Measurements from ENCODE around the gene TIAM2.

The TIAM2 gene

DNA sequence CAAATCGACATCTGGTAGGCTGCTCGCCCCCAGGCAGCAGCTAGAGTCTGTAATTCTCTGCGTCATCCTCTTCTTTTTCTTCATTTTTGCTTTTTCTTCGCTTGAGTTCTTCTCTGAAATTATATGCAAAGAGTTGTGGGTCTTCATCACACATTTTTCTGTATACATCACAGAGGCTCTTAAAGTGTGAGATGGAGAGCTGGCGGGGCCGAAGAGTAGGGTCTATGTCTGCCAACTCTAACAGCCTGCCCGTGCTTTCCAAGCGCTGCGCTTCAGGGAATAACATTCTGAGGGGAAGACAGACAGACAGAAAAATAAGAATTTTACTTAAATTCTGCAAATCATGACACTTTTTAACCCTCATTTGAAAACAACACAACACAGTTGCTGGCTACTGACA lies 262.7 kb downstream of the TIAM2 start:
- H3K9me3 ChIP-seq (ENCODE audit: insufficient read depth, low read length, severe bottlenecking) = no peaks in the 10 kb centered on the region
- DNase-seq (no peak), ATAC-seq (ENCODE audit: insufficient read depth, low read depth) (no peak)
- no peak overlapping the region for H3K4me2 ChIP-seq (ENCODE audit: insufficient read depth, low read length)
- no peaks in the 10 kb centered on the region for H3K4me1 ChIP-seq (ENCODE audit: insufficient read depth, low read length)
- H3K27ac ChIP-seq (ENCODE audit: low read length) = no peak overlapping the region
- H3K9ac ChIP-seq (ENCODE audit: low read depth, low read length) = no peak overlapping the region
- TF ChIP-seq, protein P1, sequence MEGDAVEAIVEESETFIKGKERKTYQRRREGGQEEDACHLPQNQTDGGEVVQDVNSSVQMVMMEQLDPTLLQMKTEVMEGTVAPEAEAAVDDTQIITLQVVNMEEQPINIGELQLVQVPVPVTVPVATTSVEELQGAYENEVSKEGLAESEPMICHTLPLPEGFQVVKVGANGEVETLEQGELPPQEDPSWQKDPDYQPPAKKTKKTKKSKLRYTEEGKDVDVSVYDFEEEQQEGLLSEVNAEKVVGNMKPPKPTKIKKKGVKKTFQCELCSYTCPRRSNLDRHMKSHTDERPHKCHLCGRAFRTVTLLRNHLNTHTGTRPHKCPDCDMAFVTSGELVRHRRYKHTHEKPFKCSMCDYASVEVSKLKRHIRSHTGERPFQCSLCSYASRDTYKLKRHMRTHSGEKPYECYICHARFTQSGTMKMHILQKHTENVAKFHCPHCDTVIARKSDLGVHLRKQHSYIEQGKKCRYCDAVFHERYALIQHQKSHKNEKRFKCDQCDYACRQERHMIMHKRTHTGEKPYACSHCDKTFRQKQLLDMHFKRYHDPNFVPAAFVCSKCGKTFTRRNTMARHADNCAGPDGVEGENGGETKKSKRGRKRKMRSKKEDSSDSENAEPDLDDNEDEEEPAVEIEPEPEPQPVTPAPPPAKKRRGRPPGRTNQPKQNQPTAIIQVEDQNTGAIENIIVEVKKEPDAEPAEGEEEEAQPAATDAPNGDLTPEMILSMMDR (IDR thresholded peaks at IDR 0.05; ENCODE audit: borderline replicate concordance, extremely low read depth, low read length, poor library complexity, severe bottlenecking) = no peak
- no peak for TF ChIP-seq EZH2 (IDR thresholded peaks at IDR 0.05; ENCODE audit: borderline replicate concordance, low read depth, low read length, severe bottlenecking)
- H3K36me3 ChIP-seq (ENCODE audit: insufficient read depth, low read length) = peaks cover 67% of the 10 kb centered on the region
- H3K27me3 ChIP-seq (ENCODE audit: insufficient read depth, low read length, poor library complexity) = no peaks in the 10 kb centered on the region
- H2AFZ ChIP-seq (ENCODE audit: low read depth, low read length) = no peak overlapping the region
- H4K20me1 ChIP-seq (ENCODE audit: insufficient read depth, low read length) = 0 out of 2 replicates have a peak, but pooled peaks cover 2% of the 10 kb centered on the region
- no peaks in the 10 kb centered on the region for H3K79me2 ChIP-seq (ENCODE audit: insufficient read depth, low read length)
- no peak overlapping the region for H3K4me3 ChIP-seq (ENCODE audit: low read depth in 1 of 2, low read length in 2 of 2)

DNA sequence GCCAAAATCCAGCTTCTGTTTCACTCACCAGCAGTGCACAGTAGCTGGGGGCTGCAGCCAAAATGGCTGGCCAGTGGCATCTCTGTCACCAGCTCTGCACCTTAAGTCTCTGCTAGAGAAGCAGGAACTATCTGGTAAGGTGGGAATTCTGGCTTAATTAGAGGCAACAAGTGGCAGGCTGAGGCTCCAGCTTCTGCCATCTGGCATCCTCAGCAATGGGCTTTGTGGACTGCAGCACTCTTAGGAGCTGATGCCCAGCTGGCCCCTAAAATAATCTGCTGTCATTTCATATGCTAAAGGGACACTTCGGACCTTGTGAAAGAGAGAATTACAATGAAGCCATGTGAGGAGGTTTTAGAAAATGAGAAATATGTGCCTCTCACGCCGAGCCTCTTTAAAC lies 264.1 kb downstream of the TIAM2 start:
- TF ChIP-seq EZH2 (IDR thresholded peaks at IDR 0.05; ENCODE audit: borderline replicate concordance, low read depth, low read length, severe bottlenecking) = no peak
- TF ChIP-seq, protein P1 (IDR thresholded peaks at IDR 0.05; ENCODE audit: borderline replicate concordance, extremely low read depth, low read length, poor library complexity, severe bottlenecking) = no peak
- Histone ChIP-seq H3K4me2 (ENCODE audit: insufficient read depth, low read length) (no peak overlapping the region), H3K27ac (ENCODE audit: low read length) (no peak overlapping the region), H3K4me1 (ENCODE audit: insufficient read depth, low read length) (no peaks in the 10 kb centered on the region), H3K9me3 (ENCODE audit: insufficient read depth, low read length, severe bottlenecking) (no peaks in the 10 kb centered on the region), H3K36me3 (ENCODE audit: insufficient read depth, low read length) (peaks cover 59% of the 10 kb centered on the region), H3K9ac (ENCODE audit: low read depth, low read length) (no peak overlapping the region), H4K20me1 (ENCODE audit: insufficient read depth, low read length) (0 out of 2 replicates have a peak, but pooled peaks cover 2% of the 10 kb centered on the region), H3K79me2 (ENCODE audit: insufficient read depth, low read length) (no peaks in the 10 kb centered on the region), H3K27me3 (ENCODE audit: insufficient read depth, low read length, poor library complexity) (no peaks in the 10 kb centered on the region), H3K4me3 (ENCODE audit: low read depth in 1 of 2, low read length in 2 of 2) (no peak overlapping the region), H2AFZ (ENCODE audit: low read depth, low read length) (no peak overlapping the region)
- DNase-seq (no peak), ATAC-seq (ENCODE audit: insufficient read depth, low read depth) (no peak)

DNA sequence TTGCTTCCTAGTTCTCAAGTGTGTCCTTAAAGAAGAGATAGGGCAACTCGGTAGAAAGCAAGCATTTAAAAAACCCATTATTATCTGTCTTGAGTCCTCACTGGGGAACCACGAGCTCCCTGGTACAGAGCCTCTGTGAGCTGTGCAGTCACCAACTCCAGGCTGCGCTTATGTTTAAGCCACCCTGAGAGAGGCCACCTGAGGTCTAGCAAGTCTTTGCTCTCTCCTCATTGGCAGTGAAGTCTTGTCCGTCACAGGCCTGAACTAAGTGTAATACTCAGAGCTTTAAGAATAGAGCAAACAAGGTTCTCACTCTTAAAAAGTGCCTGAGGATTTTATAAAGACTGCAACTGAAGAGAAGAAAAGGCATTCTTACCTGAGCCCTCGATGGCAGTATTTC lies 264.8 kb downstream of the TIAM2 start:
- Histone ChIP-seq H3K36me3 (ENCODE audit: insufficient read depth, low read length) (peaks cover 58% of the 10 kb centered on the region), H3K4me1 (ENCODE audit: insufficient read depth, low read length) (no peaks in the 10 kb centered on the region), H3K27me3 (ENCODE audit: insufficient read depth, low read length, poor library complexity) (no peaks in the 10 kb centered on the region), H3K9ac (ENCODE audit: low read depth, low read length) (no peak overlapping the region), H3K79me2 (ENCODE audit: insufficient read depth, low read length) (no peaks in the 10 kb centered on the region), H2AFZ (ENCODE audit: low read depth, low read length) (no peak overlapping the region), H3K9me3 (ENCODE audit: insufficient read depth, low read length, severe bottlenecking) (no peaks in the 10 kb centered on the region), H3K27ac (ENCODE audit: low read length) (no peak overlapping the region), H3K4me3 (ENCODE audit: low read depth in 1 of 2, low read length in 2 of 2) (no peak overlapping the region), H4K20me1 (ENCODE audit: insufficient read depth, low read length) (0 out of 2 replicates have a peak, but pooled peaks cover 2% of the 10 kb centered on the region), H3K4me2 (ENCODE audit: insufficient read depth, low read length) (no peak overlapping the region)
- ATAC-seq (ENCODE audit: insufficient read depth, low read depth) (no peak), DNase-seq (no peak)
- no peak for TF ChIP-seq EZH2 (IDR thresholded peaks at IDR 0.05; ENCODE audit: borderline replicate concordance, low read depth, low read length, severe bottlenecking)
- TF ChIP-seq, protein P1 (IDR thresholded peaks at IDR 0.05; ENCODE audit: borderline replicate concordance, extremely low read depth, low read length, poor library complexity, severe bottlenecking) = no peak

DNA sequence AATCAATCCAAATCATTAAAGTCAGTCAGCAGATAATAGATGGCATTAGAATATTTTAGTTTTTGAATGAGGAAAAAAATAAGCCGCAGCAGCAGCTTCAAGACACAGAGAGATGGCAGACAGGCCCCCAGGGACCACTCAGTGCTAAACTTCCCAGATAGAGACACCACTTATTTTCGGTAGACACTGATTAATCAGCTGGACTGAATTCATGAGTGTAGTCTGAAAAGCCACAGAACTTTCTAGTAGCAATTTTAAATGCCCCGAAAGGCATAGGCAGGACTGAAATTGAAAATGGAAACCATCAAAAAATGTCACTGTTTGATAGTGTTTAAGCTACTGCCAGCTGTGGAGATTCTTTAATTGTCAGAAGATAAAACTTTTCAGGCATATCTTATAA lies 265.6 kb downstream of the TIAM2 start:
- Histone ChIP-seq H3K9ac (ENCODE audit: low read depth, low read length) (no peak overlapping the region), H3K4me3 (ENCODE audit: low read depth in 1 of 2, low read length in 2 of 2) (no peak overlapping the region), H3K27me3 (ENCODE audit: insufficient read depth, low read length, poor library complexity) (no peaks in the 10 kb centered on the region), H3K4me1 (ENCODE audit: insufficient read depth, low read length) (no peaks in the 10 kb centered on the region), H3K36me3 (ENCODE audit: insufficient read depth, low read length) (peaks cover 62% of the 10 kb centered on the region), H3K9me3 (ENCODE audit: insufficient read depth, low read length, severe bottlenecking) (no peaks in the 10 kb centered on the region), H3K27ac (ENCODE audit: low read length) (no peak overlapping the region), H3K4me2 (ENCODE audit: insufficient read depth, low read length) (no peak overlapping the region), H4K20me1 (ENCODE audit: insufficient read depth, low read length) (0 out of 2 replicates have a peak, but pooled peaks cover 2% of the 10 kb centered on the region), H3K79me2 (ENCODE audit: insufficient read depth, low read length) (no peaks in the 10 kb centered on the region), H2AFZ (ENCODE audit: low read depth, low read length) (no peak overlapping the region)
- TF ChIP-seq EZH2 (IDR thresholded peaks at IDR 0.05; ENCODE audit: borderline replicate concordance, low read depth, low read length, severe bottlenecking) = no peak
- TF ChIP-seq, protein P1 (IDR thresholded peaks at IDR 0.05; ENCODE audit: borderline replicate concordance, extremely low read depth, low read length, poor library complexity, severe bottlenecking) = no peak
- DNase-seq (no peak), ATAC-seq (ENCODE audit: insufficient read depth, low read depth) (no peak)

Measured in DND-41 (cell line).